ENCODE data around the gene ENPP1.

ENPP1 gene

DNA sequence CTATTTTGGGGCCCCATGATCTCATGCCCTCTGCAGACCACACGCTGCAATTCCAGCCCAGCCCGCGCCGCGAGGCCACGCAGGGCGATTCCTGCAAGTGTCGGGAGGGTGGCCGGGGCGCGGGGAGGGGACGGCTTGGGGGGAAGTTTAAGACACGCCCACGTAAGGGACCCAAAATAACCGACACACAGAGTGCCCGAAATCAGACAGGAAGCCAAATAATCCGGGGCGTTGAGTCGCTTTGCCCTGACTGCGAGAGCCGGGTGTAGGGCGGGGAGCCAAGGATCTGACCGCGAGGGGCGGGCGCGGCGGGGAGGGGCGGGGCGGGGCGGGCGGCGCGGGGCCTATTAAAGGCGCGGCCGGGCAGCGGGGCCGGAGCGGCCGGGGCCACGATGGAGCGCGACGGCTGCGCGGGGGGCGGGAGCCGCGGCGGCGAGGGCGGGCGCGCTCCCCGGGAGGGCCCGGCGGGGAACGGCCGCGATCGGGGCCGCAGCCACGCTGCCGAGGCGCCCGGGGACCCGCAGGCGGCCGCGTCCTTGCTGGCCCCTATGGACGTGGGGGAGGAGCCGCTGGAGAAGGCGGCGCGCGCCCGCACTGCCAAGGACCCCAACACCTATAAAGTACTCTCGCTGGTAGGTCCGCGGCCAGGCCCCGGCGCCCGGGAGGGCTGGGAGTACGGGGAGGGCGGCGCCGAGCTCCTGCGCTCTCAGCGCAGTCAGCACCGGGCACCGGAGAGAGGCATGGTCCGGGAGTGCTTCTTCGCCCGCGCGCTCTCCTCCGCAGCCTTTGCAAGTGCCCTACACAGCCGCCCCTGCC lies at the start of gene ENPP1:
ENPP1 (plus strand) TSS at position 377 of the 816 bp plus-strand sequence; CDS start at position 393, 16 bp downstream.
- DNase-seq = peak in 1 of 2 experiments; percentile 52

DNA sequence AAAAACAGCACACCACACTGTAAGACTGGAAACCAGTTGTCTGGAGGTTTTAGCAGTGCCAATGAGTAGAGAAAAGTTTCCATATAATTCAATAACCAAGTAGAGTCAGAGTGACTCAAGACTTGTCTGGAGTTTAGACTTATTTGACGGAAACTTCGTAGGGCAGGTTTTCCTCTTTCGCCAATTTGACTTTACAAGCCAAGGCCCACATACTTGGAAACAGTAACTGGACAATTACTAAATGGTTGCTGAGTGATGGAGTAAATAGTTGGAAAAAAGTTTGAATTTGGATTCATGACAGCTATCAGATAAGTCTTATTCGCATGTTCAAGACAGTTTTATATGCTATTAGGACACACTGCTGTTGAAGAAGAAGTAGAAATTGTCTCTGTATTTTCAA lies 48.9 kb upstream of the ENPP1 start:
- no peak for DNase-seq

DNA sequence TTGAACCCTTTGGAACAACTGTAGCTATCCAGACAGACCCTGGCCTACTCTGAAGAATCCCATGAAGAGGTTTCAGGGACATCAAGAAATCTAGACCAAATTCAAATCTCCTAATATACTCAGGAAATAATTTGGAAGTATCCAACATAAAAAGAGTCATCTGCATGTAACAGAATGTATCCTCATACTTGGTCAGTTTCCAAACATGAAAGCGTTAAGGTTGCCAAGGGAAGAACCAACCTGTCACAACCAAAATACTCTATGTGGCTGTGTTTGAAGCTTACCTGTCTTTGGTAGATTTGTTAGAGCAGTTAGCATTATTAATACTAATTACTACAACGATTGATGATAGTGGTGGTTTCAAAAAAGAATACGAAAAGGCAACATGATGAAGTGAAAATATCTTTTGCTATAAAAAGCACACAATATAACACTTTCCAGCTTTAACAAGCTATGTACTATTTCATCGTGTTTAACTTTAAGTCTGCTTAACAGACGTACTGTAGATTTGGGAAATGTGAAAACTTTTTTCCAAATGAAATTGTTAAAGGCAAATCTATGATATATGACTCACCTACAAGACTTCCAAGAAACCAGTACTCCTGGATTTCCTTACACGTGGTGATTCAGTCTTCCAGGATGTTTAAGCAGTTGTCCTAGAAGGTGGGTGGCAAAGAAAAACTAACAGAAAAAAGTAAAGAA lies 46.6 kb upstream of the ENPP1 start:
- DNase-seq = no peak

DNA sequence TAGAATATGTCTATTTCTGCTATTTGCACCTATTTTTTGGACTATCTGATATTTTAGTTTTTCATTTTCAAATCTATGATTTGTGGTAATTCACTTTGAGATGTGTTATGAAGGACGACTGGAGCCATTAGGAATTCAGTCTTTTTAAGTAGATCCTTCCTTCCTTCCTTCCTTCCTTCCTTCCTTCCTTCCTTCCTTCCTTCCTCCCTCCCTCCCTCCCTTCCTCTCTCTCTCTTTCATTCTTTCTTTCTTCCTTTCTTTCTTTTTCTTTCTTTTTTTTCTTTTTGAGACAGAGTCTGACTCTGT lies 46.1 kb upstream of the ENPP1 start:
- no peak for DNase-seq

DNA sequence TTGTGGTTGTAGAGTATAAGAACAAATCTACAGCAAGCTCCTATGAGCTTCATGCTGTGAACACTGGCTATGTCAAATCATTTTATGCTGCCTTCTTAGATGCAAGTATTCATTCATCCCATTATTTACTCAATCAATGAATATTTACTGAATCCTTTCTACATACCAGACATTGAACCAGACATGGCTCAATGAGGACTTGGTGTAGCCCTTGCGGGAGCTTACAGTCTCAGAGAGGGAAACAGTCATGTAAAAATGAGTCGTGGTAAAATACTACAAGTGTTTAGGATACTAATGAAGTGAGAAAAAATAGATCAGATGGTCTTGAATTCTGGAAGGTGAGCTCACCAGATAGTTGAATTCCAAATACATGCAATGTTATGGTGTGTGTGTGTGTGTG lies 44.8 kb upstream of the ENPP1 start:
- DNase-seq = no peak

DNA sequence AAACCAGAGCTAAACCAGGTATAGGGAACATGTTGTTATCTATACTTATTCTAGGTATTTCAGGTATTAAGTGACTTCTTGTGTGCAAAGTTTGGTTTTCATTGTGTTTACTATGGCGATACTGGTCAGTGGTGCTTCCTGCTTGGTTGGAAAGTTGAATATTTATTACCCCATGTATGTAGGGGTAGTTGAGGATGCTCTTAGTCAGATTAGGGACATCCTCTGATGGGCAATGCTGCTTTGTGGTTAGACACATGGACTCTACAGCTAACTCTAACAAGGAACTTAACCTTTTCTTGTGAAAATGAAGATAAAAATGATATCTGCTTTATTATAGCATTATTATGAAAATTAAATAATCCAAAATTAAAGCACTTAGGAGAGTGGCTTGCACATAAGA lies 44.1 kb upstream of the ENPP1 start:
- DNase-seq = no peak

DNA sequence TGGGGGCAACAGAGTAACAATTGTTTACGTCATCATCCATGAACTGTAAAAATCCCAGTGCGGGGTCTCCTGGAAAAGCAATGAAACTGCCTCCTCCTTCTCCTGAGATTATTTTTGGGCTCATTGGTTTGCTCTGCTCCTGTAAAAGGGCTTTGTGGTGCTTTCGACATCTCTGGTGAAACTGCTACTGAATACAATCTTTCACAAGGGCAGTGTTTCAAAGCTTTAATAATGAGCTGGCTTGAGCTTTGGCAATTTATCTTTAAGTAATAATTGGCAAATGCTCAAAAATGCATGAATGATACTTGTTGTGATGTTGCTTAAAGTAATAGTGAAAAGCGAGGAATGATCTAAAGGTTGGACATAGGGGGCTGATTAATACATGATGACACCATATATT lies 43.5 kb upstream of the ENPP1 start:
- DNase-seq = no peak

DNA sequence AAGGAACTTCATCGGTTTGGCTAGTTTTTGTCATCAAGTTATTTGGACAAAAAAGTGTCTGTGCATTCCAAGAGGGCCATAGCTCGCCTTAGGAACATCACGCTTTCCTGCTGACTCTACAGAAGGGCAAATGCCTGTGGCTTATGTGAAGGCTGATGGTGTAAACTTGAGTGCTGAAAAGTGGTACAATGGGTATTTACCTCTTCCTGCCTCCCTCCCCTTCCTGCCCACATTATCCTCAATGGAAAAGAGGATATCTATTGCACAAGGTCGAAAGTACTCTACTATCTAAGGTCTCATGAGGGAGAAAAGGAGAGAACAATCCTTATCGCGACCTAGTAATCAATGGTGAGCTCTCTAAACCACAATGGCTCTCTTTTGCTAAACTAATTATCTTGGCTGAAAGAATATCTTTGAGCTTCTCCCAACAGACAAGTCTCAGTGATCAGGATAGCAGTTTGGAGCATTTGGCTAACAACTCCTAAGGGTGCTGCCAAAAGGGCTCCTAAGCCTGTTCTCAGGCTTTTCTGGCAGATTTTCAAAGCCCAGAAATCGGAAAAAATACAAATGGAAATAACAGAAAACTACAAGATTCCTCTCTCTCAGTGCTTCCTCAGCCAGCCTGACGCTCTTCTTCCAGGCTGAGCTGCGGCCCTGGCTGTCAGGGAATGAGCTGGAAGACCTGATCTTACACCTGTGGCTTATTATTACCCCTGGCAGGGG lies 42.6 kb upstream of the ENPP1 start:
- no peak for DNase-seq

DNA sequence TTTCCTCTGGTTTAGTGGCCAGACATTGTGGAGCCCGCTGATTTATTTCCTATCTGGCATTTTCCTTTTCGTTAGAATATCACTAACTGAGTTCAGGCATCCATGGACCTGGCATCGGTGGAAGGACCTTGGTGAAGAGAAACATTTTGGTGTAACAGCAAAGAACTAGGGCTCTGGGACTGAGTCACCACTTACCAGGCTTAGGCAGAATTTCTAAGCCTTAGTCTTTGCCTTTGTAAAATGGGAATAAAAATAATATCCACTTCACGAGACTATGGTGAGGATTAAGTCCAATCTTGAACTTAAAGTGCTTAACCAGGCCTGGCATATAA lies 42.0 kb upstream of the ENPP1 start:
- no peak for DNase-seq

DNA sequence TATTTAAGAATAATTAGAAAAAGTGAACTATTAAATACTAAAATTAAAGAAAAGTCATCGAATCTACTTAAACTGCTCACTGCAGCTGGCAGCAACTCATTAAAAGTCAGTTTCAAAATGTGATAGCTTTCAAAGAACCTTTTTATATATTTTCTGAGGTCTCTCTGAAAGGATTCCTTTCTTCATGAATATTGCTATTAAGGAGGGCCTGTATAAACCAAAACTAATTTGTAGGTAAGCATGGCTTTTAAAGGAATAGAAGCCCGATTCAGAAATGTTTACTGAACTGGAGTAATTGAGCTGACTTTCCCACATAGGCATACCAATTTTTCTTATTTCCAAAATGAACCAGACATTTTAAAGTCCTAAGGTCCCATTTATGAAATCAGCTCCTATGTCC lies 41.2 kb upstream of the ENPP1 start:
- DNase-seq = no peak

DNA sequence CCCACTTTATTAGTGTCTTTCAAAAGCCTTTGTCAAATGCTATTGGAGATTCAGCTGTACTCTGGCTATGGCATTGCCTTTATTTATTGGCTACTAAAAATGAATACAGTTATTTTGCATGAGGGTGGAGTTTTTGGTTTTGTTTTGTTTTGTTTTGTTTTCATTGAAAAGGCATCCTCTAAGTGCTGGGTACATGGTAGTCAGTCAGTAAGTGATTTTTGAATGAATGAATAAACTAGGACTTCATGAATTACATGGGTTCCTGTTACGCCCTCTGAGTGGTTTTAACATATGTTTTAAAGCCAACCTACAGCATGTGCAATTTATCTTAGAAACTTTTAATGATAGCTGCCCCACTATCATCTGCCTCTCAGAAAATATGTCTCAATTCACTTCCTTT lies 38.9 kb upstream of the ENPP1 start:
- DNase-seq = no peak

DNA sequence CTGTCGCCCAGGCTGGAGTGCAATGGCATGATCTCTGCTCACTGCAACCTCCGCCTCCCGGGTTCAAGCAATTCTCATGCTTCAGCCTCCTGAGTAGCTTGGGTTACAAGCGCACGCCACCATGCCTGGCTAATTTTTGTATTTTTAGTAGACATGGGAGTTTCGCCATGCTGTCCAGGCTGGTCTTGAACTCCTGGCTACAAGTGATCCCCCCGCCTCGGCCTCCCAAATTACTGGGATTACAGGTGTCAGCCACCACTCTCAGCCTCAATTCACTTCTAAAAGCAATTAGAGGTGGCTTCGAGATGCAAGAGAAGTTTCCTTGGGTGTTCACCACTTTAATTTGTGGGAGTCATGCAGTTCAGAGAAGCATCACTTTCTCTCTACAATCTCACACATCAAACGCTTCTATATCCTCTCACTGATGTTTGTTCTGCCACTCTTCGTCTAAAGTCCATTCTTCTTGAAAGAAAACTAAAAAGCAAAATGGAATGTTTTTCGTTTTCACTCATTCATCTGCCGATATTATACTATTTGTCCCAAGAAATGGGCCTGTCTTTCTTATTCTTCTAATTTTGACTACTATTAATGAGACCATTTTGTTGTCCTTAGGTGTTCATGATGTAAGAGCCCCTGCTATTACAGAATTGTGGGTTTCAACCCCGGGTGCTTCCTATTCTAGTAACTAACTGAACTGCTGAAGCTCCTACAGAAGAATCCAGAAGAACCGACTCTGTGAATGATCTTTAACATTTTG lies 38.3 kb upstream of the ENPP1 start:
- DNase-seq = no peak

DNA sequence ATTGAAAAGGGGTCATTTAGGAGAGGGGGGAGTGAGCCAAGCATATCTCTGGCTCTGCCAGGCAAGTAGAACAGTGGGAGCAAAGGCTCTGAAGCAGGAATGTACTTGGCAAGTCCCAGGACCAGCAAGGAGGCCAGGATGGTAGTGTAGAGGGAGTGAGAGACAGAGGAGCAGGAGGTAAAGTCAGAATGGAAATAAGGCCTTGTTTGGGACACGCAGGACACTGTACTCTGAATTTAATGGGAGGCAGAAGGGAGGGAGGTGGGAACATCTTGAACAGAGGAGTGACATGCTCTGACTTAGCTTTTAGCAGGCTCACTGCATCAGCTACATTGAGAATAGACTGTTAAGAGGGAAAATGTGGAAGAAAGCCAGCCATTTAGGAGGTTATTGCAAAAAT lies 37.0 kb upstream of the ENPP1 start:
- DNase-seq = no peak

DNA sequence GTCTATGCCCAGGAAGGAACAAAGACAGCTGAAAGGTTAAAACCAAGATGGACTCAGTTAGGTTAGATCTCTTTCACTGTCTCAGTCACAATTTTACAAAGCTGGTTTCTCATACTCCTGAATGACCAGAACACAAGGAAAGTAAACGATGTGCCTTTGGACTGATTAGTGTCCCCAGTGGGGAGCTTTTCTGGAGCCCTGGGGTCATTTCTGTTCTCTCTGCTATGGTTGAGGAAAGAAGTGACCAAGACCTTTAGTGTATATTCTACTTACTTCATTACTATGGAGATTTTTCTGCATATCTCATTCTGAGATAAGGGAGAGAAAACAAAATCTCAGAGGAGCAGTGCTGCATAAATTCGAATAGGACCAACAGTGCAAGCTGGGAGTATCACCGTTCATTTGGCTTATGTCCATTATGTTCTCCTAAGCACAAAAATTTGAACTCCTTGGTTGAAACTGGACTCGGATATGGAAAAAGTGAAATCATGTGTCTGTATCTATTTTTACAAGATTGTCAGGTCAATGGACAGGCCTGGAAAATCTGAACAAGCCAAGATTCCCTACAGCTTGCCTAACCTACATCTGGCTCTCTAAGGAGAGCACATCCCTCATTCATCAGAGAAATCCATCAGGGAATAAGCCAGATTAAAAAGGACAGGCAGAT lies 34.4 kb upstream of the ENPP1 start:
- no peak for DNase-seq

DNA sequence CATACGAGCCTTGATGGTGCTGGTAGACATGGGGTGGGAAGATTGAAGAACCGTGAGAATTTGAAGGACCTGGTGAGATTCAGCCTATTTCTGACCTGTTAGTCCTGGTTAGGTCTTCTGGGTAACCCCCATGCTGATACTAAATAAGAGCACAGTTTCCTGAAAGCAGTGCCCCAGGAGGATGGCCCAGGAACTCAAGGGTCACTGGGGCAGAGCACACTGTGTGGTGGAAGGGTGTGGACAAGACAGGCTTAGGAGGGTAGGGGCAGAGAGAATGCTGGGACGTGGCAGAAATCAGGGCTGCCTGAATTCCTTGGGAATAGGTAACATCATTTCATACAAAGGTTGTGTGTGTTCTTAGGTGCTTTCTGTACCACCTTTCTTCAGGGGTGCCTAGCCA lies 31.9 kb upstream of the ENPP1 start:
- no peak for DNase-seq

DNA sequence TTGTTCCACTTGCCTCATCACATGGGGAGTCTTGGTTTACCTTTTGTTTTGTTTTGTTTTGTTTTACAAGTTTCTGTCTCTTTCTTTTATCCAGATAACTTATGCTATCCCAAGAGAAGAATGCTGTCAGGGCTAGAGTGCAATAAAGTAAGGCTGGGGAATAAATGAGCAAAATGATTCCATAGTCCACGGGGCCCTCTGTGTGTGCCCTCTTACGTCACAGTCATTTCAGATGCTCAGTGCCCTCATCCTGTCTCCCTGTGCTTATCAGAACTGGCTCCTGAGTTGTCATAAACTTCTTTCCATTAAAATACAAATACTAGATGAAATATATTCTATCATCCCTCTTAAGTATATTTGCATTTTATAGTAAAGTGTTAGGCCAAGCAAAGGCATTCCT lies 30.8 kb upstream of the ENPP1 start:
- DNase-seq = no peak

DNA sequence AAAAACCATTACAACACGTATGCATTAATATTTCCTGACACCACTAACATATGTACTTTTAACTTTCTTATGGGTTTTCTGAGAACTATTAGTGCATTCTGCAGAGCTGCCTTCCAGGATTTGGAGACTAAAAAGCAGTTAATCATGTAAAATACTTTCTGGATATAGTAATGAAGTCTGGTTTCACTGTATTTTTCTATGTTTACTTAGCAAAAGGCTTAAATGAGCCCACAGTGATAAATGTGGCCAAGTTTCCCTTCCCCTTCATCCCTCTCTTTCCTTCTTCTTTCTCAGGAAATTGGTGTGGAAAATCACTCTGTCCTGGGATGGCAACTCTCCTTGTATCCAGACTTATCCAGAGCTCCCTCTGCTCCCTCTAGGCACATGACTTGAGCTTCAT lies 29.7 kb upstream of the ENPP1 start:
- DNase-seq = no peak

DNA sequence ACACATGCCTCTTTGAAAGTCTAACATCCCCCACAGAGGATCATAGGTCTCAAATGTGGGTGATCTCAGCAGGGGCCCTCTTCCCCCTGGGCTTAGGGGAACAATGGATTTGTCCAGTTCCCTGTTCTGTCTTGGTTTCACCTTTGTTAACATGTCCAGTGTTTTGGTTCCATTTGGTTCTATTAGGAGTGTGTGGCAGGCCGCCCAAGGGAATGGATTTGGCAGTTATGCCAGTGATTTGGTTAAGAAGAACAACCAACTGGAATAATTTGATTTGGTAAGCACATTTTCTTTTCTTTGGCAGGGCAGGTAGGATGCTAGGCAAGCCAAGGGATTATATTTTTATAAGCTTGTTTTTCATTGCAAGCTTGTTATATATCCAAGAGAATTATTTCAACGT lies 28.5 kb upstream of the ENPP1 start:
- DNase-seq = no peak

DNA sequence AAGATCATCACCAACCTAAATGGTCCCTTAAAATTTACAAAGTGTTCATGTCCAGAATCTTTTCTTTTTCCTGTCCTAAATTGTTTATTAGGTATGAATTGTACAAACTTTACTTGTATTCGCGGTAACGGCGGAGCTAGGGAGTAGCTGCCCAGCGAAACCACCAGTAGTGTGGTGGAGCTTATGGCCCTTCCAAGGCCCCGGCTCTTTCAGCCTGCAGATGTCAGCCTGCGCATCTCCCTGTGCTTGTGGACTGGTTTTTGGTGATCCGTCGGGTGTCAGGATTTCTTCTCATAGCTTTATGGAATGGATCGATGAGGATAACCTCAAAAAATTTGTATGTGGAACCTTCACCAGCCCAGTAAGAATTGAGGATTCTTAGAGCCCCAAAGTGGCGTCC lies 27.2 kb upstream of the ENPP1 start:
- no peak for DNase-seq

DNA sequence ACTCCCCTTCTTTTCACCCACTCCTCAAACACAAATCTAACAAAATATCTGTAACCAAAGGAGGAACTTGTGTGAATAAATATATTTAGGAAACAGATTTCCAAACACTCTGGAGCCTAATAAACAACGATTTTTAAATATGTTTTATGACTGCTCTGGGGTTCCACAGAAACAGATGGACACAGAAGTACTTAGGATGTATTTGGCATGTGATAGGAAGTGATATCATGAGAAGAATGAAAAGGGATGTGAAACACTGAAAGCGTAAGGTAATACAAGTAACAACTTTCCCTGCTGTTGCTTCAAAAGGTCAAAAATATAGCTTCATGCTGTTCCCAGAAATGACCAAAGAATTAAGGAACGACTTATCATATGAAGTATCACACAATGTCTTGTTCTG lies 26.1 kb upstream of the ENPP1 start:
- DNase-seq = no peak

DNA sequence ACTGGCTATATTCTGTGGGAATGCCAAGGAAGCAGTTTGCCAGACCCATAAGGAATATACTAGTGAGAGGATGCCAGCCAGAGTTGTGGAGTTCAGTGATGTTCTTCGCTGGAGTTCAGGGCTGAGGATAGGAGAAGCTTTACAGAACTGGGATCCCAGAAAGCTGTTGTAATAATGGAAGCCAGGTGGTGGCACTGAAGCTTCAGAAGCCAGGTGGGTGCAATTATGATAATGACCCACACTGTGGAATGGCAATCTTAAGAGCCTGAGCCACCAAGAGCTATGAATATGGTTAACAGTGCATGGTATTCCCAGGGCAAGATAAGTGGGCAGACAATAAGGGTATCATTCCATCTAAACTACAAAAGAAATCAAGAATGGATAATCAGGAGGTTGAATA lies 25.1 kb upstream of the ENPP1 start:
- no peak for DNase-seq

DNA sequence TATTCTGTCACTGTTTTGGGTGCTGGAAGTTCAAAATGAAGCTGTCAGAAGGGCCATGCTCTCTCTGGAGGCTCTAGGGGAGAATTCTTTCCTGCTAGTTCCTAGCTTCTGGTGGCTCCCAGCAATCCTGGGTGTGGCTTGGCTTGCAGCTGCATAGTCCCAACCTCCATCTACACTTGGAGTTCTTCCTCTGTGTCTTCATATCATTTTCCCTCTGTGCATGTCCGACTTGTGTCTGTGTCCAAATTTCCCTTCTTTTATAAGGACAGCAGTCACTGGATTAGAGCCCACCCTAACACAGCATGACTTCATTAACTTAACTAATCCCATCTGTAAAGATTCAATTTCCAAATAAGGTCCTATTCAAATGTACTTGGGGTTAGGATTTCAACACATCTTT lies 23.3 kb upstream of the ENPP1 start:
- DNase-seq = no peak

DNA sequence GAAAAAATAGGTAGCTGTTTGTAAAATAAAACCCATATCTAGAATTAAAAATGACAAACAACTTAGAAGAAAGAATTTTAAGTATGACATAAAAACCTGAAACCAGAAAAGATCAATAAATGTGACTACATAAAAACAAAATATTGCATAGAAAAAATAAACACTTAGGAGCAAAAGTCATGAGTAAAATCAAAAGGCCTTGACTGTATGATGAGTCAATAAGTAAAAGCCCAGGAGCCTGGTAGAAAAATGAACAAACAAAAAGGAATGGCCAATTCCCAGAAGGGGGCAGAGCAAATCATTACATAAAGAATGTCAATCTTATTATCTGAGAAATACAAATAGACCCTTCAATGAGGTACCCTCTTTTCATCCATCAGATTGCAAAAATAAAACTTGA lies 20.7 kb upstream of the ENPP1 start:
- DNase-seq = no peak
